WTC11 (cell line): ENCODE data around the gene SSB.

Source experiments
- CREB1 ChIP-seq: sonication (generic); formaldehyde crosslinking; IDR thresholded peaks from 2 replicates; pipeline ENCODE4 v1.8.0; 2023; ENCODE audit warnings: mild to moderate bottlenecking, missing genetic modification reagents
- CTCF ChIP-seq: fragments of 200-600 bp; IDR thresholded peaks from 2 replicates; pipeline ENCODE4 v1.8.0; 2022; ENCODE audit warnings: antibody characterized with exemption
- E2F1 ChIP-seq: sonication (generic); formaldehyde crosslinking; IDR thresholded peaks from 2 replicates; pipeline ENCODE4 v1.8.0; 2022; ENCODE audit warnings: mild to moderate bottlenecking, missing genetic modification reagents
- ETV6 ChIP-seq: sonication (generic); formaldehyde crosslinking; IDR thresholded peaks from 2 replicates; pipeline ENCODE4 v1.8.1; 2022; ENCODE audit warnings: mild to moderate bottlenecking, missing genetic modification reagents
- GRHL2 ChIP-seq: fragments of 250-450 bp; sonication (Bioruptor Pico); IDR thresholded peaks from 2 replicates; pipeline ENCODE4 v1.8.0; 2022; ENCODE audit warnings: mild to moderate bottlenecking, moderate library complexity; ENCODE audit not compliant: insufficient replicate concordance, severe bottlenecking
- MLX ChIP-seq: sonication (generic); formaldehyde crosslinking; IDR thresholded peaks from 2 replicates; pipeline ENCODE4 v1.8.1; 2023; ENCODE audit warnings: mild to moderate bottlenecking, missing genetic modification reagents, moderate library complexity

DNA sequence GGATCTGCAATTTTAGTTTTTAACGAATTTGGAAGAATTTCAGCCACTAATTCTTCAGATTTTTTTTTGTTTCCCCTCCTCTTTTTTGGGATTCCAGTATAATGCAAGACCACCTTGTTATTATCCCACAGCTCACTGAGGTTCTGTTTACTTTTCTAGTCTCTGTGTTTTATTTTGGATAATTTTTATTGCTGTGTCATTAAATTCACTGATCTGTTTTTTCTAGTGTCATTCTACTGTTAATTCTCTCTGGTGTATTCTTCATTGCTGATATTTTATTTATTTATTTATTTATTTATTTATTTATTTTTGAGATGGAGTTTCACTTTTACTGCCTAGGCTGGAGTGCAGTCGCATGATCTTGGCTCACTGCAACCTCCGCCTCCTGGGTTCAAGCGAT, 60.8 kb downstream of the SSB start:
- TF ChIP-seq MLX (CRISPR knock-in tag) (no peak), GRHL2 (CRISPR knock-in tag) (no peak), E2F1 (CRISPR knock-in tag) (no peak), CTCF (no peak), CREB1 (CRISPR knock-in tag) (no peak), ETV6 (CRISPR knock-in tag) (no peak)
